Heart right ventricle (tissue), 16 donors: ENCODE measurements around the gene ALOX5AP. TPM values are rescaled to one million over a fixed set of nuclear protein-coding genes. Genes with fewer than 3 reads are reported as not detected.

Experiments
- ATAC-seq, 8 donors: fragments of 200-7000 bp; cut with Tn5 transposase; one replicate each; pipeline ENCODE4 v1.9.1; 2020; ENCODE audit warnings: mild to moderate bottlenecking in 8 of 8, moderate library complexity in 8 of 8, moderate number of reproducible peaks in 1 of 8
- DNase-seq, 2 donors: peaks; one replicate each; pipeline ENCODE4 v3.0.0-alpha.2; 2020
- H3K27ac ChIP-seq, 10 donors: fragments of 200-600 bp; sonication (generic) in 2 of 10; one replicate each; pipeline versions ENCODE4 v1.5.0 to v1.8.0; 2020 to 2022; ENCODE audit warnings: mild to moderate bottlenecking in 3 of 10
- H3K27me3 ChIP-seq, 7 donors: fragments of 200-600 bp; one replicate each; pipeline ENCODE4 v1.8.0; 2021 to 2022; ENCODE audit warnings: mild to moderate bottlenecking in 2 of 7
- H3K36me3 ChIP-seq, 9 donors: fragments of 200-600 bp; sonication (generic) in 1 of 9; one replicate each; pipeline versions ENCODE4 v1.5.0 to v1.8.0; 2020 to 2022; ENCODE audit warnings: mild to moderate bottlenecking in 2 of 9
- H3K4me1 ChIP-seq, 9 donors: fragments of 200-600 bp; sonication (generic) in 1 of 9; one replicate each; pipeline versions ENCODE4 v1.5.0 to v1.8.0; 2020 to 2022; ENCODE audit warnings: mild to moderate bottlenecking in 4 of 9
- H3K4me3 ChIP-seq, 10 donors: fragments of 200-600 bp; sonication (generic) in 2 of 10; one replicate each; pipeline versions ENCODE4 v1.5.0 to v1.8.0; 2020 to 2022; ENCODE audit warnings: mild to moderate bottlenecking in 7 of 10, moderate library complexity in 2 of 10
- H3K9me3 ChIP-seq, 11 donors: fragments of 200-600 bp in 10 of 11; sonication (generic) in 2 of 11; one replicate each; pipeline versions ENCODE4 v1.5.0 to v1.8.0; 2013 to 2022; ENCODE audit warnings: mild to moderate bottlenecking in 2 of 11, control low read depth in 1 of 11, moderate library complexity in 1 of 11
- WGBS, 2 donors: extraction: QIAGEN DNeasy Blood & Tissue Kit; methylation state at CpG; one replicate each; pipeline ENCODE4 v1.1.7; 2013; ENCODE audit warnings: inconsistent platforms in 1 of 2; 5-methylcytosine and 5-hydroxymethylcytosine counted together
- intact Hi-C, 10 donors: fragments of 100-400 bp; cut with DNase I; formaldehyde crosslinking; loops; one replicate each; pipeline versions ENCODE4 v1.11.1 to v1.14.2; 2022
- polyA plus RNA-seq, 2 donors: library from polyadenylated mRNA; stranded (reverse); fragments of 200-250 nt; gene quantifications; one replicate each; pipeline ENCODE4 v1.2.3, GENCODE V29; 2013
- total RNA-seq, 10 donors: library from RNA; stranded (reverse); fragmentation: NEBNext Ultra II Directional in 3 of 10; extraction: Animal tissue kit (Norgen Biotek cat#: 25700) in 3 of 10; gene quantifications; one replicate each; pipeline versions ENCODE4 v1.2.1 to v1.2.4, GENCODE V29; 2021 to 2023
- TF ChIP-seq, protein P1 (sequence below), 9 donors: fragments of 200-600 bp; sonication (generic) in 2 of 9; IDR thresholded peaks; one replicate each; pipeline versions ENCODE4 v1.5.0 to v1.8.0; 2021 to 2022; ENCODE audit warnings: antibody characterized with exemption in 9 of 9, mild to moderate bottlenecking in 5 of 9, moderate library complexity in 1 of 9
- donor health status: Arrhythmogenic right ventricular cardiomyopathy.
- donor health status: ischemic (EF 13 %, LVEDD 7.1; RV severe dilation, severe dysfunction).
- donor health status: healthy with polysubstance abuse.
- donor health status: DM: no; HTN: yes; CAD: no.
- donor health status: DM: no; HTN: no; CAD: no.
- donor health status: ischemic (EF 25% LVEDD 6.9; RV normal size, moderate dysfunction).
- donor health status: ischemic (EF 25% LVEDD 5.7; RV mildly dilated, moderate dysfunction).
- donor health status: healthy.
- donor health status: DM: yes; HTN: yes; CAD: no.
- donor health status: Ischemic cardiomyopathy.
- donor health status: ischemic (EF 35%, LVEDD 5.7; RV mildly dilated, moderate dysfunction).
- donor health status: nonischemic (EF 11% LVEDD 7.7; RV severe dilation, severe dysfunction).
- donor health status: DM: yes; HTN: yes; CAD: no.
- donor health status: PGD.
- donor health status: ischemic (EF 29% LVEDD 5.4; RV normal size, mild dysfunction).
- donor health status: nonischemic (EF 23%, LVEDD 6.1; RV moderate dilation, normal function).

Gene ALOX5AP
- total and polyA plus RNA-seq, 12 donors: 0.95 to 19.5 (median 4.6) TPM

GRCh38 chr13:30803749-30804148 lies 68.4 kb downstream of the ALOX5AP start:
- ATAC-seq (no peak), DNase-seq (no peak)
- intact Hi-C loops: loop anchor here (2.0 to 10.0 kb wide), 15 partner anchors 61 to 676 kb away; partner anchors contain the start of genes HMGB1 (in 5 of the 10) and USPL1 (in 1 of the 10)
- H3K27ac ChIP-seq: peak overlapping the region in 2 of 10 donors; percentile 45 to 61
- TF ChIP-seq, protein P1, sequence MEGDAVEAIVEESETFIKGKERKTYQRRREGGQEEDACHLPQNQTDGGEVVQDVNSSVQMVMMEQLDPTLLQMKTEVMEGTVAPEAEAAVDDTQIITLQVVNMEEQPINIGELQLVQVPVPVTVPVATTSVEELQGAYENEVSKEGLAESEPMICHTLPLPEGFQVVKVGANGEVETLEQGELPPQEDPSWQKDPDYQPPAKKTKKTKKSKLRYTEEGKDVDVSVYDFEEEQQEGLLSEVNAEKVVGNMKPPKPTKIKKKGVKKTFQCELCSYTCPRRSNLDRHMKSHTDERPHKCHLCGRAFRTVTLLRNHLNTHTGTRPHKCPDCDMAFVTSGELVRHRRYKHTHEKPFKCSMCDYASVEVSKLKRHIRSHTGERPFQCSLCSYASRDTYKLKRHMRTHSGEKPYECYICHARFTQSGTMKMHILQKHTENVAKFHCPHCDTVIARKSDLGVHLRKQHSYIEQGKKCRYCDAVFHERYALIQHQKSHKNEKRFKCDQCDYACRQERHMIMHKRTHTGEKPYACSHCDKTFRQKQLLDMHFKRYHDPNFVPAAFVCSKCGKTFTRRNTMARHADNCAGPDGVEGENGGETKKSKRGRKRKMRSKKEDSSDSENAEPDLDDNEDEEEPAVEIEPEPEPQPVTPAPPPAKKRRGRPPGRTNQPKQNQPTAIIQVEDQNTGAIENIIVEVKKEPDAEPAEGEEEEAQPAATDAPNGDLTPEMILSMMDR (IDR thresholded peaks at IDR 0.05): no peak
- no peaks in the 10 kb centered on the region for H3K27me3 ChIP-seq
- H3K9me3 ChIP-seq: no peaks in the 10 kb centered on the region
- peak overlapping the region in 3 of 10 donors; percentile 50 to 54 (median 50) for H3K4me3 ChIP-seq
- no peaks in the 10 kb centered on the region for H3K36me3 ChIP-seq
- H3K4me1 ChIP-seq: peaks cover 0 to 28% (median 23%) of the 10 kb centered on the region in 9 donors
- 94% methylated on average over 5 of the region's 5 CpGs for WGBS, 2 donors

- Histone ChIP-seq H3K9me3 (no peaks in the 10 kb centered on the region), H3K4me1 (peaks cover 0 to 28% (median 23%) of the 10 kb centered on the region in 9 donors), H3K27me3 (no peaks in the 10 kb centered on the region), H3K4me3 (no peak overlapping the region), H3K36me3 (no peaks in the 10 kb centered on the region), H3K27ac (no peak overlapping the region)
- intact Hi-C loops: loop anchor here (5.0 to 10.0 kb wide), 13 partner anchors 60 to 677 kb away; partner anchors contain the start of genes HMGB1 (in 5 of the 10) and USPL1 (in 1 of the 10)
- ATAC-seq: no peak
- 93 to 100% methylated on average over 5 of the region's 5 CpGs for WGBS, 2 donors
- no peak for DNase-seq
- TF ChIP-seq, protein P1 (IDR thresholded peaks at IDR 0.05): no peak
Observed at GRCh38 chr13:30804474-30804873, 69.1 kb downstream of the ALOX5AP start.

DNA sequence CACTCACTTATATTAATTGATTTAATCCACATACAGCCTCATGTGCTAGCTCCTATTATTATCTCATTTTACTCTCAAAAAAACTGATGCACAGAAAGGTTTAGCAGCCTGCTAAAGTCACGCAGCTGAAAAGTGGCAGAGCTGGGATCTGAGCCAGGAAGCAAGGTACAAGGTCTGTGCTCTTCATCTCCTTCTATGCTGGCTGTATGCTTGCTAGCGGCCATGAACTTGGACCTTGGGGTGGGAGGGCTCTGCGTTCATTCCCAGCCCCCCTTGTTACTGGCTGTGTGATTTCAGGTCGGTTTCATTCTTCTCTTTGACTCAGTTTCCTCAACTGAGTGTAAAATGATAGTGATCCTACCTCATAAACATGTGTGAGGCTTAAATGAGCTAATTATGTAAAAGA lies 69.8 kb downstream of the ALOX5AP start:
- ATAC-seq (no peak), DNase-seq (no peak)
- no peak overlapping the region for H3K4me3 ChIP-seq
- WGBS, 2 donors: 75 to 80% methylated on average over 4 of the region's 4 CpGs
- intact Hi-C loops: loop anchor here in 9 of 10 donors (5.0 to 10.0 kb wide), 6 partner anchors 57 to 670 kb away; partner anchors contain the start of gene HMGB1 (in 4 of the 9)
- no peak overlapping the region for H3K27ac ChIP-seq
- TF ChIP-seq, protein P1 (IDR thresholded peaks at IDR 0.05): no peak
- H3K4me1 ChIP-seq: peaks cover 0 to 28% (median 23%) of the 10 kb centered on the region in 9 donors
- H3K27me3 ChIP-seq: no peaks in the 10 kb centered on the region
- H3K36me3 ChIP-seq: no peaks in the 10 kb centered on the region
- H3K9me3 ChIP-seq: no peaks in the 10 kb centered on the region

DNA sequence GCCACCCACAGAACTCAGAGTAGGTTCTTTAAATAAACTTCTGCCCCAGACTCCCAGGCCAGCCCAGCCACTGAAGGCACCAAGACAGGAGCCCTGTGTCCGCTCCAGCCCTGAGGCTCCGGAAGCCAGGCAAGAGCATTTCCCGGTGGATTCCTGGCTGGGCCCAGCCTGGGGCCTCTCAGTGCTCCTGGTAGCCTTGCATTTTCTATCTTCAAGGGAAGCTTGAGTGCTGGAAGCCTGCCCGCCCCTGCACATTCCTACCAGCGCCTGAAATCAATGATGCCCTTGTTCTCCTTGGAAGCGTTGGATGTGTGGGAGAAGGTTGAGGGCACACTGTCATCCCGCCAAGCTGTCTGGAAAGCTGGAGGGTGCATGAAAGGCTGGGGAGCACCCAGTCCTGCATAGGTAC lies 70.3 kb downstream of the ALOX5AP start:
- Histone ChIP-seq H3K4me1 (peaks cover 0 to 28% (median 23%) of the 10 kb centered on the region in 9 donors), H3K27me3 (no peaks in the 10 kb centered on the region), H3K36me3 (no peaks in the 10 kb centered on the region), H3K27ac (peak overlapping the region in 1 of 10 donors; percentile 9), H3K9me3 (no peaks in the 10 kb centered on the region), H3K4me3 (no peak overlapping the region)
- DNase-seq: peak in 1 of 2 donors; percentile 20
- intact Hi-C loops: loop anchor here in 9 of 10 donors (5.0 to 10.0 kb wide), 6 partner anchors 57 to 671 kb away; partner anchors contain the start of gene HMGB1 (in 4 of the 9)
- WGBS, 2 donors: 51 to 56% methylated on average over 7 of the region's 7 CpGs
- TF ChIP-seq, protein P1 (IDR thresholded peaks at IDR 0.05): no peak
- ATAC-seq: no peak
